HG03139 (cell line): Measurements from ENCODE around the gene SEZ6L.

Experiments
- ATAC-seq: cut with Tn5 transposase; IDR thresholded peaks from one replicate; pipeline ENCODE4 v1.9.1; 2021; ENCODE audit not compliant: unreplicated experiment

Gene SEZ6L

GRCh38 chr22:26292667-26292995 lies 123.4 kb downstream of the SEZ6L start:
- ATAC-seq, result no peak

- no peak for ATAC-seq
These were observed 126.4 kb downstream of the SEZ6L start for GRCh38 chr22:26295563-26296126.

- ATAC-seq, result no peak
These were observed 129.5 kb downstream of the SEZ6L start for GRCh38 chr22:26298605-26299310.

GRCh38 chr22:26302726-26303125 lies 133.5 kb downstream of the SEZ6L start:
- no peak for ATAC-seq

GRCh38 chr22:26303475-26303874 lies 134.2 kb downstream of the SEZ6L start:
- no peak for ATAC-seq

- no peak for ATAC-seq
These were observed 135.5 kb downstream of the SEZ6L start for GRCh38 chr22:26304730-26305129.

GRCh38 chr22:26308467-26308866 lies 139.2 kb downstream of the SEZ6L start:
- ATAC-seq, result no peak

GRCh38 chr22:26310616-26311015 lies 141.4 kb downstream of the SEZ6L start:
- ATAC-seq, result no peak

GRCh38 chr22:26313291-26313690 lies 144.0 kb downstream of the SEZ6L start:
- ATAC-seq, result no peak

GRCh38 chr22:26314171-26314570 lies 144.9 kb downstream of the SEZ6L start:
- ATAC-seq, result no peak

- no peak for ATAC-seq
These were observed 145.4 kb downstream of the SEZ6L start for GRCh38 chr22:26314656-26315055.

GRCh38 chr22:26316732-26317285 lies 147.5 kb downstream of the SEZ6L start:
- ATAC-seq, result no peak

GRCh38 chr22:26318975-26319374 lies 149.7 kb downstream of the SEZ6L start:
- no peak for ATAC-seq

- ATAC-seq, result no peak
These were observed 151.2 kb downstream of the SEZ6L start for GRCh38 chr22:26320447-26320846.

- ATAC-seq, result no peak
These were observed 152.2 kb downstream of the SEZ6L start for GRCh38 chr22:26321469-26321913.

- no peak for ATAC-seq
These were observed 153.1 kb downstream of the SEZ6L start for GRCh38 chr22:26322179-26322905.

GRCh38 chr22:26323013-26323412 lies 153.8 kb downstream of the SEZ6L start:
- no peak for ATAC-seq

GRCh38 chr22:26324150-26324549 lies 154.9 kb downstream of the SEZ6L start:
- no peak for ATAC-seq

- ATAC-seq, result no peak
These were observed 156.4 kb downstream of the SEZ6L start for GRCh38 chr22:26325641-26326040.

- ATAC-seq, result no peak
These were observed 157.5 kb downstream of the SEZ6L start for GRCh38 chr22:26326803-26327202.

- no peak for ATAC-seq
These were observed 158.0 kb downstream of the SEZ6L start for GRCh38 chr22:26327306-26327705.

- ATAC-seq, result no peak
These were observed 159.0 kb downstream of the SEZ6L start for GRCh38 chr22:26328221-26328620.
